Astrocyte (in vitro differentiated cells and primary cell): ENCODE results near the gene CCN6. TPM values are rescaled to one million over a fixed set of nuclear protein-coding genes. Genes with fewer than 3 reads are reported as not detected.

Source experiments
- DNase-seq: peaks from one replicate; pipeline ENCODE4 v3.0.0-alpha.2; 2010; ENCODE audit warnings: low read depth
- FAIRE-seq: peaks from 2 replicates; lab custom pipeline; 2011; peaks lifted over from hg19 to GRCh38; lab: Jason Lieb, UNC
- H2AFZ ChIP-seq: 2 replicates; pipeline ENCODE4 v1.6.0; 2012; ENCODE audit warnings: low read depth, low read length, inconsistent platforms
- H3K27ac ChIP-seq: 2 replicates; pipeline ENCODE4 v1.5.1; 2011; ENCODE audit warnings: low read depth, low read length, inconsistent platforms
- H3K27me3 ChIP-seq: 2 replicates; pipeline ENCODE4 v1.6.0; 2011; ENCODE audit warnings: low read length, inconsistent platforms; ENCODE audit not compliant: insufficient read depth
- H3K36me3 ChIP-seq: 2 replicates; pipeline ENCODE4 v1.5.1; 2011; ENCODE audit warnings: low read length, inconsistent platforms; ENCODE audit not compliant: insufficient read depth
- H3K4me1 ChIP-seq: 2 replicates; pipeline ENCODE4 v1.5.1; 2011; ENCODE audit warnings: low read length, inconsistent platforms; ENCODE audit not compliant: insufficient read depth
- H3K4me2 ChIP-seq: 2 replicates; pipeline ENCODE4 v1.6.0; 2012; ENCODE audit warnings: low read length, inconsistent platforms
- H3K4me3 ChIP-seq: 2 replicates; pipeline ENCODE4 v1.5.1; 2011; ENCODE audit warnings: low read depth, mild to moderate bottlenecking, low read length, inconsistent platforms; ENCODE audit not compliant: insufficient read depth
- H3K79me2 ChIP-seq: 2 replicates; pipeline ENCODE4 v1.6.0; 2012; ENCODE audit warnings: mild to moderate bottlenecking, low read length, inconsistent platforms; ENCODE audit not compliant: insufficient read depth
- H3K9ac ChIP-seq: 2 replicates; pipeline ENCODE4 v1.6.0; 2012; ENCODE audit warnings: mild to moderate bottlenecking, low read length, inconsistent platforms
- H3K9me3 ChIP-seq: 2 replicates; pipeline ENCODE4 v1.5.1; 2012; ENCODE audit warnings: low read depth, mild to moderate bottlenecking, low read length, inconsistent platforms; ENCODE audit not compliant: insufficient read depth
- H4K20me1 ChIP-seq: 2 replicates; pipeline ENCODE4 v1.6.0; 2012; ENCODE audit warnings: low read length, inconsistent platforms; ENCODE audit not compliant: insufficient read depth
- H3K27ac Mint-ChIP-seq: one replicate; pipeline ENCODE4 v1.8.0; 2021; ENCODE audit warnings: mild to moderate bottlenecking, mixed read lengths; ENCODE audit not compliant: unreplicated experiment
- H3K27me3 Mint-ChIP-seq: one replicate; pipeline ENCODE4 v1.8.0; 2021; ENCODE audit warnings: low read depth, mixed read lengths; ENCODE audit not compliant: unreplicated experiment
- H3K36me3 Mint-ChIP-seq: one replicate; pipeline ENCODE4 v1.8.0; 2021; ENCODE audit warnings: low read depth, mixed read lengths; ENCODE audit not compliant: unreplicated experiment
- H3K4me1 Mint-ChIP-seq: one replicate; pipeline ENCODE4 v1.8.0; 2021; ENCODE audit warnings: low read depth, mixed read lengths; ENCODE audit not compliant: unreplicated experiment
- H3K4me3 Mint-ChIP-seq: one replicate; pipeline ENCODE4 v1.8.0; 2021; ENCODE audit warnings: mild to moderate bottlenecking, moderate library complexity, mixed read lengths; ENCODE audit not compliant: unreplicated experiment
- H3K9me3 Mint-ChIP-seq: one replicate; pipeline ENCODE4 v1.8.0; 2021; ENCODE audit warnings: mild to moderate bottlenecking, mixed read lengths; ENCODE audit not compliant: unreplicated experiment
- CTCF ChIP-seq: IDR thresholded peaks from 2 replicates; pipeline ENCODE4 v1.5.1; 2011; ENCODE audit warnings: low read depth, mild to moderate bottlenecking, inconsistent platforms, low read length, moderate library complexity; ENCODE audit not compliant: insufficient read depth
- EZH2 ChIP-seq: IDR thresholded peaks from 2 replicates; pipeline ENCODE4 v1.6.1; 2012; ENCODE audit warnings: mild to moderate bottlenecking, low read length, inconsistent platforms; ENCODE audit not compliant: insufficient read depth
- total RNA-seq: library from RNA; stranded (reverse); gene quantifications from 2 replicates; pipeline ENCODE4 v1.2.1, GENCODE V29; 2021

The CCN6 gene
- total RNA-seq, 1 donor from 2014 or later, result not detected

- Histone ChIP-seq H3K4me3 (no peak overlapping the region), H3K4me2 (no peak overlapping the region), H3K4me1 (no peaks in the 10 kb centered on the region), H3K36me3 (no peaks in the 10 kb centered on the region), H3K79me2 (no peaks in the 10 kb centered on the region), H3K9me3 (no peaks in the 10 kb centered on the region), H3K9ac (no peak overlapping the region), H3K27ac (no peak overlapping the region), H2AFZ (no peak overlapping the region), H3K27me3 (no peaks in the 10 kb centered on the region), H4K20me1 (no peaks in the 10 kb centered on the region)
- Mint-ChIP-seq H3K4me1 (peaks cover 9% of the 10 kb centered on the region), H3K27ac (no peak overlapping the region), H3K27me3 (no peaks in the 10 kb centered on the region), H3K4me3 (no peak overlapping the region), H3K36me3 (no peaks in the 10 kb centered on the region), H3K9me3 (no peaks in the 10 kb centered on the region)
- FAIRE-seq (no peak), DNase-seq (no peak)
- TF ChIP-seq EZH2, result no peak
- TF ChIP-seq CTCF, result no peak
These were observed 9.1 kb downstream of the CCN6 start for GRCh38 chr6:112062966-112063365.

DNA sequence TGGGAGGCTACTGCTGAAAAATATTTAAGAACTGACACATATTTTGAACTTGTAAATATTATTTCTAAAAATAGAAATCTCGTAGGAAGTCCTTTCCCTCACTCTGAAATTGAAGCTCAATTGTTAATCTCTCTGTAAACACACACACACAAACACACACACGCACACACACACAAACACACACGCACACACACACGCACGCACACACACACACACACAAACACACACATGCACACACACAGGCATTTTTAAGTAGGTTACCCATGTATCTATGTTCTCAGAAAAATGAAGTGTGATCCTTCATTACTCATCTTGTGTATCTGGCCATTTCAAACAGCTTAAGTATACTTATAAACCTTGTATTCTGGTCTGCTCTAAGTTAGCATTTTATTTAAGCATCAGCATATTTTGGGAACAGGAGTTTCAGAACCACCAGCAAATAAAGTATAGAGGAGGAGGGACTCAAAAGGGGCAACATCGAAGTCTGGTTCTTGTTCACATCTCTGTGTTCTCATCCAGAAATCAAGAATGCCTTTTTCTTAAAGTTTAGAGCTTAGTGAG lies 11.6 kb downstream of the CCN6 start:
- Histone ChIP-seq H3K9me3 (no peaks in the 10 kb centered on the region), H3K79me2 (no peaks in the 10 kb centered on the region), H3K4me3 (no peak overlapping the region), H3K36me3 (no peaks in the 10 kb centered on the region), H3K27me3 (no peaks in the 10 kb centered on the region), H3K4me2 (no peak overlapping the region), H4K20me1 (no peaks in the 10 kb centered on the region), H3K4me1 (no peaks in the 10 kb centered on the region), H3K27ac (no peak overlapping the region), H3K9ac (no peak overlapping the region), H2AFZ (no peak overlapping the region)
- H3K4me3 Mint-ChIP-seq, result no peak overlapping the region
- H3K4me1 Mint-ChIP-seq, result peaks cover 9% of the 10 kb centered on the region
- H3K27me3 Mint-ChIP-seq, result no peaks in the 10 kb centered on the region
- FAIRE-seq (no peak), DNase-seq (no peak)
- H3K36me3 Mint-ChIP-seq, result peaks cover 1% of the 10 kb centered on the region
- no peak overlapping the region for H3K27ac Mint-ChIP-seq
- no peaks in the 10 kb centered on the region for H3K9me3 Mint-ChIP-seq
- no peak for TF ChIP-seq CTCF
- TF ChIP-seq EZH2, result no peak

DNA sequence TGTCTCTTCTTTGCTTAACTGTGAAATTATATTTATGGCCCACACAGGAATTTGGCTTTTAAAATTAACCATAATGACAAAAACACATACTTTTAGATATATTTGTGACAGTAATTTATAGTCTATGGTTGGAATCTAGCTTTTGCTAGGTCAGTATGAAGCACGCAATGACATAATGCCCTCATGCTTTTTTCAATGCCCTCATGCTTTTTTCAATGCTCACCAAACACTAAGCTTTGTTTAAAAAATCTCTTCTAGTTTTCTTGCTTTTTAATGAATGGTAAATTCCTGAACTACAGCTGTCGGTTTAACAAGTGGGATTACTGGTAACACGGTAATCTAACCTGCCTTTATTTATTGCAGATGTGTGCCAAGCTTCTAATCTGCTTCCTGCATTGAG lies 12.7 kb downstream of the CCN6 start:
- no peak overlapping the region for H3K4me3 Mint-ChIP-seq
- no peak overlapping the region for H3K9ac ChIP-seq

More for the DNA sequence above, 12.7 kb downstream of the CCN6 start:
- Histone ChIP-seq H3K9me3 (no peaks in the 10 kb centered on the region), H3K4me1 (no peaks in the 10 kb centered on the region), H2AFZ (no peak overlapping the region), H3K36me3 (no peaks in the 10 kb centered on the region), H3K27ac (no peak overlapping the region), H4K20me1 (no peaks in the 10 kb centered on the region), H3K79me2 (no peaks in the 10 kb centered on the region), H3K27me3 (no peaks in the 10 kb centered on the region), H3K4me2 (no peak overlapping the region), H3K4me3 (no peak overlapping the region)
- Mint-ChIP-seq H3K36me3 (peaks cover 1% of the 10 kb centered on the region), H3K4me1 (peaks cover 5% of the 10 kb centered on the region), H3K27ac (no peak overlapping the region), H3K27me3 (no peaks in the 10 kb centered on the region), H3K9me3 (no peaks in the 10 kb centered on the region)
- DNase-seq (no peak), FAIRE-seq (no peak)
- no peak for TF ChIP-seq CTCF
